ENCODE data around the gene ARRDC3.
"Not testable (repeated sequence)": the region's sequence is repeated elsewhere in the genome, so short reads cannot be mapped to it uniquely, and the experiment has no call there.

ARRDC3 gene

DNA sequence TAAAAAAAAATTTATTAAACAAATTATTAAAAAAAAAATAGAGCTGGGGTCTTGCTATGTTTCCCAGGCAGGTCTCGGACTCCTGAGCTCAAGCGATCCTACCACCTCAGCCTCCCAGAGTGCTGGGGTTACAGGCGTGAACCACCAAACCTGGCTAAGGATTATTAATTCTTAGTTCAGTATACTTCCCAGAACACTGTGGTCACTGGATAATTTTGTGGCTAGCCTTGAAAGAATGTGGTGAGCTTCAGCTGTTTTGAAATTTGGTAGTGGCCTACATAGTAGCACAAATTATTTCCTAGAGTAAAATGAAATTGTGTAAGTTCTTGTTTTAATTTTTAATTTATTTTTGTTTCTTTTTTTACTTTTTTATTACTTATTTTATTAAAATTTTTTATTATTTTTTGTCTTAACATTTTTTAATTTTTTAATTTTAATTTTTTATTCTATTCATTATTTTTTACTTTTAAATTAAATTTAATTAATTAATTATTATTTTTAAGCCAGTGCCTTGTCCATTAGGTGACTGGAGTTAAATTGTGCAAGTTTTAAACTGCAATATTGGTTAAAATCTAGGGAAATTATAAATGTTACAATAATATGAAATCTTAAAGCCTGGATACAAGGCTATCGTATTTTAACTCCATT lies 23.0 kb downstream of the ARRDC3 start:
- DNase-seq (ENCODE audit: low read depth): no peak

GRCh38 chr5:91357806-91358205 lies 25.3 kb downstream of the ARRDC3 start:
- no peak for DNase-seq (ENCODE audit: low read depth)

- no peak for DNase-seq (ENCODE audit: low read depth)
Observed at GRCh38 chr5:91357012-91357634, 26.0 kb downstream of the ARRDC3 start.

DNA sequence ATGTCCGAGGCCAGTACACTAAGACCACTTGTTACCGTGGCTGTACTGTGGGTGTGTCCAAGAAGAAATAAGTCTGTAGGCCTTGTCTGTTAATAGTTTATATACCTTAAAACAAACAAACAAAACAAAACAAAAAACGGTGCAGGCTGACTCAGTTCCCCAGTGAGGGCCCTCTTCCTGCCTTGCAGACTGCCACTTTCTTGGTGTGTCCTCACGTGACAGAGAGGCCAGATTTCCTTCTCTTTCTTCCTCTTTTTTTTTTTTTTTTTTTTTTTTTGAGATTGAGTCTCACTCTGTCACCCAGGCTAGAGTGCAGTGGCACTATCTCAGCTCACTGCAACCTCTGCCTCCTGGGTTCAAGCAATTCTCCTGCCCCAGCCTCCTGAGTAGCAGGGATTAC lies 28.2 kb downstream of the ARRDC3 start:
- not testable (repeated sequence) for DNase-seq (ENCODE audit: low read depth)

GRCh38 chr5:91352831-91353695 lies 30.1 kb downstream of the ARRDC3 start:
- DNase-seq (ENCODE audit: low read depth): no peak

DNA sequence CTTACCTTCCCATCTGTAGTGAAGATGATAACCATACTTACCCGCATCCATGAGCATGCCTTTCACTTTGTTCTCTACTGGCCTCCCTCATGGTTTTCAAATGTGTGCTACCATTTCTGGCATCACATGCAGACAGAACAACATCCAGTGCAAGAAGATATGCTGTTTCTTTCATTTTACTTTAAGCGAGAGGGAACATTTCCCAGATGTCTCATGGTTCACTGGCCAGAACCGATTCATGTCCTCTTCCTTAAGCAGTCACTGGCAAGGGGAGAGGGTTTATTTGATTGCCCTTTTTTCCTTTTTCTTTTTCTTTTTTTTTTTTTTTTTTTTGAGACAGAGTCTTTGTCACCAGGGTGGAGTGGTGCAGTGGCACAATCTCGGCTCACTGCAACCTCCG lies 37.7 kb downstream of the ARRDC3 start:
- DNase-seq (ENCODE audit: low read depth): no peak

- DNase-seq (ENCODE audit: low read depth): not testable (repeated sequence)
Observed at GRCh38 chr5:91344661-91345200, 38.4 kb downstream of the ARRDC3 start.

GRCh38 chr5:91343916-91344315 lies 39.2 kb downstream of the ARRDC3 start:
- DNase-seq (ENCODE audit: low read depth): no peak

DNA sequence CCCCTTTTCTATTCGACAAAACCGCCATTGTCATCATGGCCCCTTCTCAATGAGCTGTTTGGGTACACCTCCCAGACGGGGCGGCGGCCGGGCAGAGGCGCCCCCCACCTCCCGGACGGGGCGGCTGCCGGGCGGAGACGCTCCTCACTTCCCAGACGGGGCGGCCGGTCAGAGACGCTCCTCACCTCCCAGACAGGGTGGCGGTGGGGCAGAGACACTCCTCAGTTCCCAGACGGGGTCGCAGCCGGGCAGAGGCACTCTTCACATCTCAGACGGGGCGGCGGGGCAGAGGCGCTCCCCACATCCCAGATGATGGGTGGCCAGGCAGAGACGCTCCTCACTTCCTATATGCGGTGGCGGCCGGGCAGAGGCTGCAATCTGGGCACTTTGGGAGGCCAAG lies 40.2 kb downstream of the ARRDC3 start:
- not testable (repeated sequence) for DNase-seq (ENCODE audit: low read depth)

DNA sequence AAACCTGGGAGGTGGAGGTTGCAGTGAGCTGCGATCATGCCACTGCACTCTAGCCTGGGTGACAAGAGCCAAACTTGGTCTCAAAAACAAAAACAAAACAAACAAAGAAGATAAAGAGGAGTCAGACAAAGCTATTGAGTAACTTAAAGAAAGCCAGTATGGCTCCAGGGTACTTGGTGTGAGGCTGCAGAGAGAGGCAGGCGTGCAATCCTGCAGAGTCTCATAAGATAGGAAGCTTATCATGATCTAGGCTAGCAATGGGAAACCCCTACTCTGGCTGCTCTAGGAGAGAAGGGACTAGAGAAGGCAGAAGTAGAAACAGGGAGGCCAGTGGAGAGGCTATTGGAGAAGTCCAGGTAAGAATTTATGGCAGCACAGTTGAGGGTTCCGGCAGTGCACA lies 42.0 kb downstream of the ARRDC3 start:
- DNase-seq (ENCODE audit: low read depth): no peak

- DNase-seq (ENCODE audit: low read depth): no peak
Observed at GRCh38 chr5:91340532-91340931, 42.6 kb downstream of the ARRDC3 start.

DNA sequence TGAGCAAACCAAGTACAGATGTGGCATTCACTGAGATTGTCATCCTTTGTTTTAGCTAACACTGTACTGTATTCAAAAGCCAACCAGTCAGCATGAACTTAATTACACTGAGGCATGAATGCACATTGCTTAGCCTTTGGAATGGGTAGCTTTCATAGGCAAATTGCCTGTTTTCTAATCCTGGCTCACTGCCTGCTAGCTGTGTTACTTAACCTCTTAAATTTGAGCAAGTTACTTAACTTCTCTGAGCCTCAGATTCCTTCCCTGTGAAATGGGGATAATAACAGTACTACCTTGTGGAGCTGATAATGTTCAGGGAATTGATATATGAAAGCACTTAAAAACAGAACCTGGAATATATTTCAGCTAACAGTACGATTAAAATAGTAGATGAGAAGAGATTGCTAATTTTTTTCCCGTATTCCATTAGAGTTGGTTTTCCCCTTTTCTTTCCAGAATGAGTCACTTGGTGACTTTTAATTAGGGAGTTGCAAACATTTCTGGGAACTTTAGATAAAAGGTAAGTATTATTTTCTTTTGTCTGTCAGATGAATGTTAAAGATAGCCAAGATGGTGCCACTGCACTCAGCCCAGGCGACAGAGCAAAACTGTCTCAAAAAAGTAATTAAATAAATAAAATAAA lies 43.9 kb downstream of the ARRDC3 start:
- no peak for DNase-seq (ENCODE audit: low read depth)

- no peak for DNase-seq (ENCODE audit: low read depth)
Observed at GRCh38 chr5:91332267-91333045, 50.7 kb downstream of the ARRDC3 start.

DNA sequence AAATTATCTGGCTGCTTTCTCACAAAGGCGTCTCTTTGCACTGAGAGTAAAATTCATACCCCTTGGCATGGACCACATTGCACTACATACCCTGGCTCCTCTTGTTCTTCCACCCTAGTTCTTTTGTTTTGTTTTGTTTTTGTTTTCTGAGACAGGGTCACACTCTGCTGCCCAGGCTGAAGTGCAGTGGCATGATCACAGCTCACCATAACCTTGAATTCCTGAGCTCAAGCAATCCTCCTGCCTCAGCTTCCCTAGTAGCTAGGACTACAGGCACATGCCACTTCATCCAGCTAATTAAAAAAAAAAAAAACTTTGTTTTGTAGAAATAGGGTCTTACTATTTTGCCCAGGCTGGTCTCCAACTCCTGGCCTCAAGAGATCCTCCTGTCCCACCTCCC lies 51.4 kb downstream of the ARRDC3 start:
- no peak for DNase-seq (ENCODE audit: low read depth)

GRCh38 chr5:91329283-91329682 lies 53.8 kb downstream of the ARRDC3 start:
- no peak for DNase-seq (ENCODE audit: low read depth)

- no peak for DNase-seq (ENCODE audit: low read depth)
Observed at GRCh38 chr5:91328743-91329142, 54.4 kb downstream of the ARRDC3 start.

- DNase-seq (ENCODE audit: low read depth): not testable (repeated sequence)
Observed at GRCh38 chr5:91322981-91323380, 60.1 kb downstream of the ARRDC3 start.

DNA sequence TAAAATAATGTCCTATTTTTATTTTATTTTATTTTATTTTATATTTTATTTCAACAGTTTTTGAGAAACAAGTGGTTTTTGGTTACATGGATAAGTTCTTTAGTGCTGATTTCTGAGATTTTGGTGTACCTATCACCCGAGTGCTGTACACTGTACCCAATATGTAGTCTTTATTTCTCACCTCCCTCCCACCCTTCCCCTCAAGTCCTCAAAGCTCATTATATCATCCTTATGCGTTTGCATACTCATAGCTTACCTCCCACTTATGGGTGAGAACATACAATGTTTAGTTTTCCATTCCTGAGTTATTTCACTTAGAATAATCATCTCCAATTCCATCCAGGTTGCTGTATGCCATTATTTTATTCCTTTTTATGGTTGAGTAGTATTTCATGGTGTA lies 63.5 kb downstream of the ARRDC3 start:
- no peak for DNase-seq (ENCODE audit: low read depth)

DNA sequence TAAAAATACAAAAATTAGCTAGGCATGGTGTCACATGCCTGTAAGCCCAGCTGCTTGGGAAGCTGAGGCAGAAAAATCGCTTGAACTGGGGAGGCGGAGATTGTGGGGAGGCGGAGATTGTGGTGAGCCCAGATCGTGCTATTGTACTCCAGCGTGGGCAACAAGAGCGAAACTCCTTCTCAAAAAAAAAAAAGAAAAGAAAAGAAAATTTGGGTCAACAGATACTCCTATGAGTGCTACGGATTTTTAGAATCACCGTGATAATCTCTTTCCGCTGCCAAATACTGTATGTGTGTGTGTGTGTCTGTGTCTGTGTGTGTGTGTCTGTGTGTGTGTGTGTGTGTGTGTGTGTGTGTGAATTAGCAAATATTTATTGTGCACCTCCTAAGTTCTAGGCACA lies 64.4 kb downstream of the ARRDC3 start:
- DNase-seq (ENCODE audit: low read depth): no peak

Measured in stimulated activated CD8-positive, alpha-beta memory T cell treated with anti-CD3 and anti-CD28 coated beads, Interleukin-7, amount 100 ng/mL, for 24 hours (primary cell).